GM21723 (cell line): ENCODE results near the gene PIBF1.
"Not testable (repeated sequence)": the region's sequence is repeated elsewhere in the genome, so short reads cannot be mapped to it uniquely, and the experiment has no call there.

Source experiments
- ATAC-seq: cut with Tn5 transposase; IDR thresholded peaks from one replicate; pipeline ENCODE4 v1.9.1; 2021; ENCODE audit warnings: mild to moderate bottlenecking, moderate library complexity; ENCODE audit not compliant: unreplicated experiment

Gene PIBF1

DNA sequence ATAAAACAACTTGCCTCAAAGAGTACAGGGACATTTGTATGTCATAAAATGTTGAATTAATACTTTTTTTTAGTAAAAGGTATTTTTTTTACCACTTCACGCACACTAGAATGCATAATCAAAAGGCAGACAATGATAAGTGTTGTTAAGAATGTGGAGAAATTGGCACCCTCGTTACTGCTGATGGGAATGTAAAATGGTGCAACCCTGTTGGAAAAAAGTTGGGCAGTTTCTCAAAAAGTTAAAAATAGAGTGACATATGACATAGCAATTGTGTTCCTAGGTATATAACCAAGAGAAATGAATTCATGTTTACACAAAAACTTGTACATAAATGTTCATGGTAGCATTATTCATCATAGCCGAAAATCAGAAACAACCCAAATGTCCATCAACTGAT lies 109.5 kb downstream of the PIBF1 start:
- no peak for ATAC-seq

DNA sequence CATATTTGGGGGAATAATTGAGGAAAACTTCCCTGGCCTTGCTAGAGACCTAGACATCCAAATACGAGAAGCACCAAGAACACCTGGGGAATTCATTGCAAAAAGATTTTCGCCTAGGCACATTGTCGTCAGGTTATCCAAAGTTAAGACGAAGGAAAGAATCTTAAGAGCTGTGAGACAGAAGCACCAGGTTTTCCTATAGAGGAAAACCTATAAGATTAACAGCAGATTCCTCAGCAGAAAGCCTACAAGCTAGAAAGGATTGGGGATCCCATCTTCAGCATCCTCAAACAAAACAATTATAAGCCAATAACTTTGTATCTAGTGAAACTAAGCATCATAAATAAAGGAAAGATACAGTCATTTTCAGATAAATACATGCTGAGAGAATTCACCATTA lies 114.9 kb downstream of the PIBF1 start:
- ATAC-seq, result no peak

DNA sequence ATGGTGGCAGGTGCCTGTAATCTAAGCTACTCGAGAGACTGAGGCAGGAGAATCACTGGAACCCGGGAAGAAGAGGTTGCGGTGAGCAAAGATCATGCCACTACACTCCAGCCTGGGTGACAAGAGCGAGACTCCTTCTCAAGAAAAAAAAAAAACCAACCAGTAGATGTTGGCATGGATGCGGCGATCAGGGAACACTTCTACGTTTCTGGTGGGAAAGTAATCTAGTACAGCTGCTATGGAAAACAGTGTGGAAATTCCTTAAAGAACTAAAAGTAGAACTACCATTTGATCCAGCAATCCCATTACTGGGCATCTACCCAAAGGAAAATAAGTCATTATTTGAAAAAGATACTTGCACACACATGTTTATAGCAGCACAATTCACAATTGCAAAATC lies 119.6 kb downstream of the PIBF1 start:
- not testable (repeated sequence) for ATAC-seq

DNA sequence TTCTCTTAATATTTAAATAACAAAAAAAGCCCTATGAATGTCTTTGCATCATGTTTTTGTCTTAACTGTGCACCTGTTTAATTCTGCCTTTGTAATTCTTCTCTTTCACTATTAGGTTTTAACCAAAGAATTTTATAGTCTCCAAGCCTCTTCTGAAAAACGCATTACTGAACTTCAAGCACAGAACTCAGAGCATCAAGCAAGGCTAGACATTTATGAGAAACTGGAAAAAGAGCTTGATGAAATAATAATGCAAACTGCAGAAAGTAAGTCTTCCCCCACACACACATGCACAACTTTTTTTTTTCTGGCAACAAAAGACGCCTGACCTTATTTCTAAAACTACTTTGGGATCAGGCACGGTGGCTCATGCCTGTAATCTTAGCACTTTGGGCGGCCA lies 126.5 kb downstream of the PIBF1 start:
- ATAC-seq, result no peak

DNA sequence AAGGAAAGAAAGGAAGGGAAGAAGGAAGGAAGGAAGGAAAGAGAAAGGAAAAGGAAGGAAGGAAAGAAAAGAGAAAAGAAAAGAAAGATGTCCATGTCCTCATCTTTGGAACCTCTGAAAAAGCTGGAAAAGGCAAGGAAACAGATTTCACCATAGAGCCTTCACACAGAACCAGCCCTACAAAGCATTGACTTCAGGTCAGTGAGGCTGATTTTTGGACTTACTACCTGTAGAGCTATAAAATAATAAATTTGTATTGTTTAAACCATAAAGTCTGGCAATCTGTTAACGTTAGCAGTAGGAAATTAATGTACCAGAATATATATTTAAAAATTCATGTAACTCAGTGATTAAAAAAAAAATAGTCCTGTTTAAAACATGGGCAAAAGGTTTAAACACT lies 130.0 kb downstream of the PIBF1 start:
- ATAC-seq, result no peak

DNA sequence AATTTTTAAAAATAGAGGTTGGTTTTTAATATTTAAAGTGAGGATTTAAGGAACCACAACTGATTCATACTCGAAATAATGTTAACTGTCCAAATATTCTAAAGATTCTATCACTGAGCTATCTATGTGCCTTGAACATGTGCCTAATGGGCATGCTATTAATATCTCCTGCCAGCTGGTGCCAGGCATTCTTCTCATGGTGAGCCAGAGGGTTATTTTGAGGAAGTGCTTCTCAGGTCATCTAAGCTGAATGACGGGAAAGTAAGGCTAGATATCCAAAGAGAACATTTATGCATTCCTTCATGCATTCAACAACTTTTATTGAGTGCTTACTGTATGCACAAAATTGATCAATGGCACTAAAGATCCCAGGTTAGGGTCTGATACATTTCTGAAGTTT lies 138.2 kb downstream of the PIBF1 start:
- no peak for ATAC-seq

DNA sequence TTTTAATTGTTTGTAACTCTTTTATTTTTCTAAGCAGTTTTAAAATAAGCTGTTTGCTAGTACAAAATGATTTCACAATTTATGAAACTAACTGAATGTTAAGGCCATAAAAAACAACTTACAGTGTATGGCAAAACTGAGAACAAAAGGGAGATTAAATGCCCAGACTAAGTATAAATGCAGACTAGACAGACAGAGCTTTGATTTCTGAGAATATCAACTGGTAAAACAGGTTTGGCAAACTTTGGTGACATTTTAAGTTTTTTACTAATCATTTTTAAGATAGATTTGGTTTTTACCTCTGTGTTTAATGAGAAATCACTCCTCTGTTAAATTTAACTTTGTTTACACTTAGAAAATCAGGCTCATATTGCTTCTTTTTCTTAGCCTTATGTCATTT lies 149.4 kb downstream of the PIBF1 start:
- no peak for ATAC-seq

DNA sequence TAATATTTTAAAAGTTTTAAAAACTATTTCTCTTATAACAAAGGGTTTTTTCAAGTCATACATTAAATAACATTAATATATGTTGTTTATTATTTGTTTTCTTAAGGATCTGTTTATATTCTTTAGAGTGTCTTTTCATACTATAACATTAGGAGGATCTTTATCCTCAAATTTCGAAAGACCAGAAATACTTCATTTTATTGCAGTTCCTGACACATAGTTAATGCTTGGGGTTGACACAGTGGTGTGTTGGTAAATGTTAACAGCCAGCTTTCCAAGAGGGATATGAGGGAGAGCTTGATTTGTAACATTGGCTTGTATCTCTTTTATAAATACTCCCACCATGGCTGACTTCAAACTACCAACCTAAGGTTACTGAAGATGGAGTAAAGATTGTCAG lies 150.3 kb downstream of the PIBF1 start:
- ATAC-seq, result no peak

DNA sequence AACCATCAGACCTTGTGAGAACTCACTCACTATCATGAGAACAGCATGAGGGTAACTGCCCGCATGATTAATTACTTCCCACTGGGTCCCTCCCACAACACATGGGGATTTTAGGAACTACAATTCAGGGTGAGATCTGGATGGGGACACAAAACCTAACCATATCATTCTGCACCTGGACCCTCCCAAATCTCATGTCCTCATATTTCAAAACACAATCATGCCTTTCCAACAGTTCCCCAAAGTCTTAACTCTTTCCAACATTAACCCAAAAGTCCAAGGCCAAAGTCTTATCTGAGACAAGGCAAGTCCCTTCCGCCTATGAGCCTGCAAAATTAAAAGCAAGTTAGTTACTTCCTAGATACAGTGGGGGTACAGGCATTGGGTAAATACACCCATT lies 164.3 kb downstream of the PIBF1 start:
- not testable (repeated sequence) for ATAC-seq

DNA sequence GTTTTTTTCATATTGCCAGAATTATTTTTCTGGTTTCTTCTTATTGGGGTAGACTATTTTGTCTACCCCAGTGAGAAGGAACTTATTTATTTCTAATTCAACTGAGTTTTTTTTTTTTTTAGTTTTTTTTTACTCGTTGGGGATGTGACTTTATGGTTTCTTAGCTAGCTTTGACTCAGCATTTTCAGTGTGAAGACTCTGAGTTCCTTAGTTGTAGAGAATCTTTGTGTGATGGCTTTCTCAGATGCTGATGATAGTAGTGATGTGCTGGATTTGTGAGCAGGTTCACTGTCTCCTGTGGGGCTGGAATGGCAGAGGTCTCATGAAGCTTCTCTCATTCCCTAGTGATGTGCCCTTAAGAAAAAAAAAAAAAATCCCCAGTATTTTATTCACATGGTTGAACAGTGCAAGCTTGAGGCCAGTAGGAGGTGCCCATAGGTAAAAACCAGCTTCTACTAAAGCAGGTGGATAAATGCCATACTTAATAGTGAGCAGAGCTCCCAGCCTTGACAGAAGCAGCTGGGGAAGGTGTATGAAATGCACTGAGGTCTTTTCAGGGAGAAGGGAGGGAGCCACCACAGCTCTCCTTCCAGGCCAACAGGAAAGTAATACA lies 170.7 kb downstream of the PIBF1 start:
- no peak for ATAC-seq

DNA sequence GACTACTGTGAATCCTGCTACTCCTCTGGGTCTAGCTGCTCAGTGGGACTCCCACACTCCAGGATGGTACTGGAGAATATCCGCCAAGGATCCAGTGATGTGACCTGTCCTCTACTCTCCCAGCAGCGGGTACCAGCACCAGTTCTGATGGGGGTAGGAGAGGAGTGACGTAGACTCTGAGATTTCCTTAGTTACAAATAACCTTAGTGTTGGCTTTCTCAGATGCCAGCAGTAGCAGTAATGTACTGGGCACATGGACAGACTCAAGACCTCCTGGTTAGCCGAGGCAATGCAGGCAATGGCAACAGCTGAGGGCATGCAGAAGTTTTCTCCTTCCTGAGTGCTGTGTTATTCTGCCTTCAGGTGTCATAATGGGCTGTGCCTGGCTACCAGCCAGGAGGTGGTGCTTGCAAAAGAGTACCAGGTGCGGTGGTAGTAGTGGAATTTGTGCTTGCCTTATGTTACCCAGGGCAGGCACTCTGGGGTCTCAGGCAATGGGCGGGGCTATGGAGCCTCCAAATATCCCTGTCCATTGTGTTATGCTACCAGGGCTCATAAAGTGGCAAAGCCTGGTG lies 171.5 kb downstream of the PIBF1 start:
- ATAC-seq, result no peak

DNA sequence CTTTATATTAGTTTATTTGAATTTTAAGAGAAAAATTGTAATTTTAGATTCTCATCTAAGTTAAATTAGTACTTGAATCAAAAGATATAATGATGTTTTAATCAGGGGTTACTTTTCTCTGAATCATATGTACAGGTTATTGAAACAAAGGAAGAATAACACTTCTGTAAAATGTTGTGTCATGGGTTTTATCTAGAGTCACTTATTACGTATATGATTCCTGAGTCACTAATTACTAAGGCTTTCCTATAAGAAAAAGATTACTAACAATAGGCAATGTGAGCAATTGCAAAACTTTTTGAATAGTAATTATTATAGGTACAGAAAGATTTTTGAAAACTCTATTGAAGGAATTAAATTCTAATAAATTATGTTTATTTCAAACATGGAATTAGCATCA lies 177.7 kb downstream of the PIBF1 start:
- ATAC-seq, result no peak

DNA sequence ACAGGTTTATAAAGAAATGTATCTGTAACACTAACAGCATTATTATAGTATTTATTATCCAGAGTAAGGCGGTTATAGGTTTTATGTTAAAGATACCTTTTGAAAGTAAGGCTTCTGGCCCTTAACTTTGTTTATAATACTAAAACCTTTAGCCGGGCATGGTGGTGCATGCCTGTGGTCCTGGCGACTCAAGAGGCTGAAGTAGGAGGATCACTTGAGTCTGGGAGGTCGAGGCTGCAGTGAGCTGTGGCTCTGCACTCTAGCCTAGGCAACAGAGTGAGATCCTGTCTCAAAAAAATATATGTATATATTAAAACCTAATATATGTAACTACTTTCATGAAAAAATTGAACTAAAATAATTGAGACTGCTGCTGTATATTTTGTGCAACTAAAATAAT lies 178.2 kb downstream of the PIBF1 start:
- ATAC-seq, result no peak

DNA sequence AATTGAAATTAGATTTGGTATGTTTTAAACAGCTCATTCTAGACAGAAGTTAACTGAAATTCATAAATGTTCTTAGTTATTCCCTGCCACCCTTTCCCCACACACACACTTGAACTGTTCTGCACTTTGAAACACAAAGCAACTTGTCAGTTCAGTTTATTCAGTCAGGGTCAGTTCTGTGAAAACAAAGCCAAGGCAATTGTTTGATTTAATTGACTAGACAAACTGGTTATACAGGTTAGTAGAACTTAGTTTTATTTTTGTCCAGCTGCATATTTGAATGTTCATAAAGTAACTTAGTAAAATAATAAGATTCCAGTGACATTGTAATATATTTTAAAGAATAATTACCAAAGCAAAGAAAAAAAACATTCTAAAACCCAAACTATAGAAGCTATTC lies 178.6 kb downstream of the PIBF1 start:
- ATAC-seq, result no peak

DNA sequence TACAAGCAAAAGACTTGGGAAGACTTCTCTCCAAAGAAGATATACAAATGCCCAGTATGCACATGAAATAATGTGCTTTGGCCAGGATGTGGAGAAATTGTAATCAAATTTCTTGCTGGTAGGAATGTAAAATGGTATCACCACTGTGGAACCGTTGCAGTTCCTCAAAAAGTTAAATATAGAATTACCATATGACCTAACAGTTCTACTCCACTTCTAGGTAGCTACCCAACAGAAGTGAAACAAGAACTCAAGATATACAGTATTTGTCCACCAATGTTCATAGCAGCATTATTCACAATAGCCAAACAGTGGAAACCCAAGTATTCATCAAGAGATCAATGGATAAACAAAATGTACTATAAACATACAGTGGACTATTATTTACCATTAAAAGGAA lies 181.8 kb downstream of the PIBF1 start:
- ATAC-seq, result peak; percentile 81

DNA sequence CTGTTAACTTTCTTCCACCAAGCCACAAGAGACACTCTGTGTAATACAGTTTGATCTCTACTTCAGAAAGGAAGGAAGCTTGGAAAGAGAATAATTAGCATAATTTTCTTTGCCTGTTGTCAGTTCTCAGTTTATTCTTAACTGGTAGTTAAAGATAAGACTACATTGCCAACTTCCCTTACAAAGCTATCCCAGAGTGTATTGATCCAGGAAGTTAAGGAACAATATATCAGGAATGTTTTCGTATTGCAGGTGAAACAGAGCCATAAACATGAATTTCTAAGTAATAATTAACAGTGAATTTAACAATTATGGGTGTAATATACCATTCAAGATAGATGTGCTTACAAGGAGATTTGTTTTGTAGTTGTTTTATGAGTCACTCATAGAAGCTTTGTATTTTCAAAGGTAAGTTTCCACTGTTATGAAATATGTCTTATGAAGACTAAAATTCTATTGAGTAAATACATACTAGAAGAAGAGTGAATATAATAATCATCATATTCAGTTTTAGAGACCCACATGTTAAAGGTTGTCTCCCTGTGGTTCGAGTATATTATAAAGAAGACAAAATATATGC lies 188.5 kb downstream of the PIBF1 start:
- ATAC-seq, result no peak

DNA sequence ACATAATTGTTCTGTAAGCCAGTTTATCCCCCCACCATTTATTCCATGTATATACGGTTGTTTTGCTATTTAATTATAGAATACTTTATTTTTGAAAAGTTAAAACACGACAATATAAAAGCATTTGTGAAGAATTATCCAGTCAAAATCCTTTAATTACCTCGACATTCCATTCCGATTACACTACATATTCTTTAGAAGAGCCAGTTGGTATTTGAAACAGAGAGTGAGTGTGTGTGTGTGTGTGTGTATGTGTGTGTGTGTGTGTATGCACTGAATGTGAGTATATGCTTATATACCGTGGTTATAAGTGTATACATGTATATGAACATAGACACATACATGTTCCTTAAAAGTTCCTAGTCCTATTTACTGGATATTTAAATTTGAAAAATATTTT lies 189.0 kb downstream of the PIBF1 start:
- ATAC-seq, result no peak

DNA sequence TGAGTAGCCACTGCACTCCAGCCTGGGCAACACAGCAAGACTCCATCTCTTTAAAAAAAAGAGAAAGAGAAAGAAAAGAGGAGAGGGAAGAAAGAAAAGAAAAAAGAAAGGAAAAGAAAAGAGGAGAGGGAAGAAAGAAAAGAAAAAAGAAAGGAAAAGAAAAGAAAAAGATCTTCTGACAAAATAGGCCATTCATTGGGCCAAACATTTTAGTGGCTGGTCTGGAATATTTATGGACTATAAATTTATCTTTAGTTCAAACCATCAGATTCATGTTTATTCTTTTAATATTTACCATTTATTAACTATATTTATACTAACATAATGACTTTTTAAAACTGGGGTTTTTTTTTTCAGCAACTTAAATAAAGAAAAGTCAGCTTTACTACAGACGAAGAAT lies 191.3 kb downstream of the PIBF1 start:
- no peak for ATAC-seq

DNA sequence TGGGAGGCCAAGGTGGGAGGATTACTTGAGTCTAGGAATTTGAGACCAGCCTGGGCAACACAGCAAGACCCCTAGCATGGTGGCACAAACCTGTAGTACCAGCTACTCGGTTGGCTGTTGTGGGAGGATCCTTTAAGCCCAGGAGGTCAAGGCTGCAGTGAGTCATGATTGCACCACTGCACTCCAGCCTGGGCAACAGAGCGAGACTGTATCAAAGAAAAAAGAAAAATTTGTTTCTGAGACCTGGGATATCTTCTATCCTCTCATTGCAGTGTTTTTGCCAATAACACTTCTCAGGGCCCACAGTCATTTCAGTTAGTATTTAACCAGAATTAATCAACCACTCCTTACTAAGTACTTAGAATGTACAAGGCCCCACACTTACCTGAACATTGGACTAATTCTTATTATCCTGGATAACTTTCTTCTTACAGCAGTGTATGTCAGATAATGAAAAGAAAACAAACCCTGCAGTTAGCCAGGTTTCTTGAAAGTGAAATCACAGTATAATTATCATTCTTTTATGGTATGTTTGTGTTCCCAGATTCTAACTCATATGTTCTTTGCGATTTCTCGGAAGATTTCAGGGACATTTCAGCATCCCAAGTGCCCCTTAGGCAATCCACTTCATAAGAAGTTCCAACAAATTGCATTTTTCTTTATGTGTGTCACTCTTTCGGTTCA lies 201.3 kb downstream of the PIBF1 start:
- ATAC-seq, result no peak

DNA sequence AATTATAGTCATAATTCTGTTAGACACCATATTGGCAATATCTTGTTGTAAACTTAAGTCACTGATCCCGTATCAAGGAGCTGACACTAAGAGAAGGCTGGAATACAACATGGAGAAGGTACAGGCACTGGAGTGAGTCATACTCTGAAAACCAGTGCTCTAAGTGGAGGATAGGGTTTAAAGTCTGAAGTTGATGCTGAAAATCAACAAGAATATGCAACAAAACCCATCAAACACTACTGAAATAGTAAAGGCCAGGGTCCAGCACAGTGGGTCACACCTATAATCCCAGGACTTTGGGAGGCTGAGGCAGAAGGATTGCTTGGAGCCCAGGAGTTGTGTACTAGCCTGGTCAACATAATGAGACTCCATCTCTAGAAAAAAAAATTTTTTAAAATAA lies 203.7 kb downstream of the PIBF1 start:
- no peak for ATAC-seq

DNA sequence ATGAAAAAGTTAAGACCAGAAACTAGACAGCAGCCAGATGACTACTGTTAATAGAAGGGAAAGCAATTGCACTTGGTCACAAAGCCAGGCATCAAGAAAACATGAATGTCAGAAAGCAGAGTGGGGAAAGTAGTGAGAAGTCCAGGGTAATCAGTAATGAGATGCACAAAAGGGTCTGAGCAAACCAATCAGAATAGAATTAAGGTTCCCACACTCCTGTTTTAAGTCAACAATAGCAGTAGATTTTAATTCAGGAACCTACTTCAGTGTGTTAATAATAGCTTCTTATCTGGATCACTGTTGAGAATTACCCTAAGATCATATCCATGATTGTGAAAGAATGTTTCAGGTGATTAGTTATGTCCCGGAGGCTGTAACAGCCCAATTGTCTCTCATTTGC lies 204.3 kb downstream of the PIBF1 start:
- no peak for ATAC-seq

DNA sequence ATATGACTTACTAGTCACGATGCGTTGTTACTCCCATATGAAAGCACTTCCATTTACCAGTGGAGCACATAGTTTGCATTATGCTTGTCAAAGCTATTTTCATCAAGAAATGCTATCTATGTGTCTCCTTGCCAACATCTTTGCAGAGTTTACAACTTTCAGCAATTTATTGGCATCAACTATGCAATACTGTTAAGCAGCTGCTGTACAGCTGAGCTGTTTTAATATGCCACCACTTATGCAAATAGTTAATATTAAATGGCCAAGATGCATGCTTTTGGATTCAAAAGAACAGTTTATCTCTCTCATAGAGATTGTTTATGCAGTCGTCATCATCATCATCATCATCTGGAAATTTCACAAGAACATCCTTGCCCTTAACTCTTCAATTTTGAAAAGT lies 209.0 kb downstream of the PIBF1 start:
- ATAC-seq, result no peak
